ENCODE measurements around the gene RPS6KC1. TPM values are rescaled to one million over a fixed set of nuclear protein-coding genes. Genes with fewer than 3 reads are reported as not detected.
"Not testable (repeated sequence)": the region's sequence is repeated elsewhere in the genome, so short reads cannot be mapped to it uniquely, and the experiment has no call there.

RPS6KC1 gene
- total RNA-seq, 1 experiment from 2014 or later, result 20.5 TPM

DNA sequence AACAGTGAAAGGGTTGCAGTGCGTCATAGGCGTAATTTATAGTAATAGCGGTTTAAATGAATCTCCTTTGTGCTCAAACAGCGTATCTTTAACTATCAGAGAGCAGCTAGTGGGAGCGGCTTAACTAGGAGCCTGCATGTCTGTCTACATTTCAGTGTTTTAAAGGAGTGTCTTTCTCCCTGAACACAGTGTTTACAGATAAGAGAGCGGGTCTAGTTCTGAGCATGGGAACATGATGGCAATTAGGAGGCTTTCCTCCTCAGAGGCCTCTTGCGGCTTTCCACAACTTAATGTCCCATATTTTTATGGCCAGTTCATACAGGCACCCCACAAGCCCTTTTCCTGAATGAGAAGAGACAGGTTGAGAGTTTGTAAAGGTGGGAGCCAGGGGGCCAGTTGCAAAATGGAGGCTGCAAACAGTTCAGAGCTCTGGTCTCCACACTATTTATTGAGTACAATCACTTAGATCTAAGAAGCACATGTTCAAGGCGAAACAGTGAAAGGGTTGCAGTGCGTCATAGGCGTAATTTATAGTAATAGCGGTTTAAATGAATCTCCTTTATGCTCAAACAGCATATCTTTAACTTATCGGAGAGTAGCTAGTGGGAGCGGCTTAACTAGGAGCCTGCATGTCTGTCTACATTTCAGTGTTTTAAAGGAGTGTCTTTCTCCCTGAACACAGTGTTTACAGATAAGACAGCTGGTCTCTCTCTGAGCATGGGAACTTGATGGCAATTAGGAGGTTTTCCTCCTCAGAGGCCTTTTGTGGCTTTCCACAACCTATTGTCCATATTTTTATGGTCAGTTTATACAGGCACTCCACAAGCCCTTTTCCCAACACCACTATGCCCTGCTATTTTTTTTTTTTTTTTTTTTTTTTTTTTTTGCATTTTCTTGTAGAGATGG lies 5.5 kb upstream of the RPS6KC1 start:
- CTCF ChIA-PET; H3K4me3 ChIP-seq (ENCODE audit: low read depth in 2 of 2, low read length in 2 of 2); H3K36me3 ChIP-seq (ENCODE audit: control insufficient read depth, insufficient read depth, low read length); BruUV-seq (replicated peaks); H3K27ac ChIP-seq (ENCODE audit: low read length); H3K9me3 ChIP-seq (ENCODE audit: control insufficient read depth, insufficient read depth, low read depth, low read length); H3K27me3 ChIP-seq (ENCODE audit: control insufficient read depth, insufficient read depth, low read length); intact Hi-C loops (cut with micrococcal nuclease; ENCODE audit: unreplicated experiment); DNase-seq (ENCODE audit: low read depth, low spot score); H3K4me1 ChIP-seq (ENCODE audit: control insufficient read depth, insufficient read depth, low read length); POLR2A ChIA-PET; in situ Hi-C loops (cut with HindIII; ENCODE audit: low pct_unique_long_range_greater_than_20kb, low sequenced_read_pairs); ATAC-seq: not testable (repeated sequence)

DNA sequence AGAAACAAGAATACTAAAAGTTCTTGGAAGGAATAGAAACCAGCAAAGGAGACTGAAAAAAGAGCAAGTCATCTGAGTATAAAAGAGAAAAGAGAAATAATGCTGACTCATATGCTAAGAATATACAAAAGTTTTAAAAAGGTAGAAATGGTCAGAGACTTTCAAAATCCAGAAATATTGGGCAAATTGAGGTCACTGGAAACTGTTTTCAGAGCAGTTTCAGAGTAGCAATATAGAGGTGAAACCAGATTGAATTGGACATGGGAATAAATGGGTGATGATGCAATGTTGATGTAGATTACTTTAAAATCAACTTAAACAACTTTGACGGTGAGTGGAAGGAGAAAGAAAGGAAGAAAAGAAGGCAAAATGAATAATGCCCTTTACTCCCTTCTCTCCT lies 1.8 kb upstream of the RPS6KC1 start:
- no TSS peak for BruUV-seq (replicated peaks)
- Histone ChIP-seq H3K27ac (ENCODE audit: low read length) (no peak overlapping the region), H3K4me1 (ENCODE audit: control insufficient read depth, insufficient read depth, low read length) (peaks cover 3% of the 10 kb centered on the region; the same call in 1 of the 2 replicates), H3K36me3 (ENCODE audit: control insufficient read depth, insufficient read depth, low read length) (no peaks in the 10 kb centered on the region), H3K9me3 (ENCODE audit: control insufficient read depth, insufficient read depth, low read depth, low read length) (no peaks in the 10 kb centered on the region), H3K4me3 (ENCODE audit: low read depth in 2 of 2, low read length in 2 of 2) (no peak overlapping the region), H3K27me3 (ENCODE audit: control insufficient read depth, insufficient read depth, low read length) (no peaks in the 10 kb centered on the region)
- intact Hi-C loops (cut with micrococcal nuclease; ENCODE audit: unreplicated experiment), result no loop called here
- ChIA-PET POLR2A (no interaction called here), CTCF (no interaction called here)
- DNase-seq (ENCODE audit: low read depth, low spot score) (no peak), ATAC-seq (no peak)
- TF ChIP-seq CTCF (IDR thresholded peaks at IDR 0.05) (no peak), SIN3A (IDR thresholded peaks at IDR 0.05; ENCODE audit: borderline replicate concordance, insufficient read depth, low read depth, low read length) (no peak), POLR2AphosphoS5 (IDR thresholded peaks at IDR 0.05; ENCODE audit: low read depth, low read length) (no peak), TCF7L2 (IDR thresholded peaks at IDR 0.05; ENCODE audit: low read depth, low read length) (no peak)
- TF ChIP-seq, protein P1, sequence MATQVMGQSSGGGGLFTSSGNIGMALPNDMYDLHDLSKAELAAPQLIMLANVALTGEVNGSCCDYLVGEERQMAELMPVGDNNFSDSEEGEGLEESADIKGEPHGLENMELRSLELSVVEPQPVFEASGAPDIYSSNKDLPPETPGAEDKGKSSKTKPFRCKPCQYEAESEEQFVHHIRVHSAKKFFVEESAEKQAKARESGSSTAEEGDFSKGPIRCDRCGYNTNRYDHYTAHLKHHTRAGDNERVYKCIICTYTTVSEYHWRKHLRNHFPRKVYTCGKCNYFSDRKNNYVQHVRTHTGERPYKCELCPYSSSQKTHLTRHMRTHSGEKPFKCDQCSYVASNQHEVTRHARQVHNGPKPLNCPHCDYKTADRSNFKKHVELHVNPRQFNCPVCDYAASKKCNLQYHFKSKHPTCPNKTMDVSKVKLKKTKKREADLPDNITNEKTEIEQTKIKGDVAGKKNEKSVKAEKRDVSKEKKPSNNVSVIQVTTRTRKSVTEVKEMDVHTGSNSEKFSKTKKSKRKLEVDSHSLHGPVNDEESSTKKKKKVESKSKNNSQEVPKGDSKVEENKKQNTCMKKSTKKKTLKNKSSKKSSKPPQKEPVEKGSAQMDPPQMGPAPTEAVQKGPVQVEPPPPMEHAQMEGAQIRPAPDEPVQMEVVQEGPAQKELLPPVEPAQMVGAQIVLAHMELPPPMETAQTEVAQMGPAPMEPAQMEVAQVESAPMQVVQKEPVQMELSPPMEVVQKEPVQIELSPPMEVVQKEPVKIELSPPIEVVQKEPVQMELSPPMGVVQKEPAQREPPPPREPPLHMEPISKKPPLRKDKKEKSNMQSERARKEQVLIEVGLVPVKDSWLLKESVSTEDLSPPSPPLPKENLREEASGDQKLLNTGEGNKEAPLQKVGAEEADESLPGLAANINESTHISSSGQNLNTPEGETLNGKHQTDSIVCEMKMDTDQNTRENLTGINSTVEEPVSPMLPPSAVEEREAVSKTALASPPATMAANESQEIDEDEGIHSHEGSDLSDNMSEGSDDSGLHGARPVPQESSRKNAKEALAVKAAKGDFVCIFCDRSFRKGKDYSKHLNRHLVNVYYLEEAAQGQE (IDR thresholded peaks at IDR 0.05; ENCODE audit: insufficient read depth in 1 of 2, low read depth in 2 of 2, low read length in 1 of 2), result no peak
- in situ Hi-C loops (cut with HindIII; ENCODE audit: low pct_unique_long_range_greater_than_20kb, low sequenced_read_pairs), result no loop called here

DNA sequence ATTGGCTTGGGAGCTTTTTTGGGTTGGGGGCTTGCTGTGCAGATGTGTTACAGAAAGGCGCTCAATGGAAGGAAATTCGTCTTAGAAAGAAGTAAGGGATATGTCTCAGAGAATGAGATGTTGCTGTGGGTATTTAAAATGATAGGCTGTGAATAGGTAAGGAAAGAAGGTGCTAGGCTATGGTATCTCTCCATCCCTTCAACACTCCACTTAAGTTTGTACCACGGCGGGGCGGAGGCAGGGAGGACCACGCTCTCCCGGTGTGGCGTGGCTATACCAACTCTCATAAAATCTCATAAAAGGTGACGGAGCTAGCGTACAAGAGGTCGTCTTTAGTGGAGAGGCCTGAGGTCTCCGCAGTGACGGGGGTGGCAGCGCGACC lies 305 bp upstream of the RPS6KC1 start:
- no peaks in the 10 kb centered on the region for H3K27me3 ChIP-seq (ENCODE audit: control insufficient read depth, insufficient read depth, low read length)
- POLR2A ChIA-PET, result no interaction called here
- no peaks in the 10 kb centered on the region for H3K9me3 ChIP-seq (ENCODE audit: control insufficient read depth, insufficient read depth, low read depth, low read length)
- TF ChIP-seq TCF7L2 (IDR thresholded peaks at IDR 0.05; ENCODE audit: low read depth, low read length) (no peak), CTCF (IDR thresholded peaks at IDR 0.05) (no peak), SIN3A (IDR thresholded peaks at IDR 0.05; ENCODE audit: borderline replicate concordance, insufficient read depth, low read depth, low read length) (no peak)
- TF ChIP-seq, protein P1 (IDR thresholded peaks at IDR 0.05; ENCODE audit: insufficient read depth in 1 of 2, low read depth in 2 of 2, low read length in 1 of 2), result no peak
- no TSS peak for BruUV-seq (replicated peaks)
- H3K36me3 ChIP-seq (ENCODE audit: control insufficient read depth, insufficient read depth, low read length), result no peaks in the 10 kb centered on the region
- peak overlapping the region; percentile 96 for H3K27ac ChIP-seq (ENCODE audit: low read length)
- in situ Hi-C loops (cut with HindIII; ENCODE audit: low pct_unique_long_range_greater_than_20kb, low sequenced_read_pairs), result no loop called here
- CTCF ChIA-PET, result no interaction called here
- H3K4me1 ChIP-seq (ENCODE audit: control insufficient read depth, insufficient read depth, low read length), result peaks cover 5% of the 10 kb centered on the region; the same call in 1 of the 2 replicates
- ATAC-seq, result peak; percentile 81
- H3K4me3 ChIP-seq (ENCODE audit: low read depth in 2 of 2, low read length in 2 of 2), result peak overlapping the region; percentile 93 to 94
- peak; percentile 55 for DNase-seq (ENCODE audit: low read depth, low spot score)
- intact Hi-C loops (cut with micrococcal nuclease; ENCODE audit: unreplicated experiment), result no loop called here

All from Panc1 (cell line).